Stimulated activated CD8-positive, alpha-beta memory T cell treated with anti-CD3 and anti-CD28 coated beads, Interleukin-7, amount 100 ng/mL, for 4 hours (primary cell): ENCODE data around the gene SUSD6.
A peak's percentile ranks its signal among the peaks of the same experiment; 100 is the strongest.
"Not testable (repeated sequence)": the region's sequence is repeated elsewhere in the genome, so short reads cannot be mapped to it uniquely, and the experiment has no call there.

ENCODE experiments used
- DNase-seq, 2 donors: peaks; one replicate each; pipeline ENCODE4 v3.0.0-alpha.2; 2020; ENCODE audit warnings: low read depth in 2 of 2

Gene SUSD6

GRCh38 chr14:69713209-69713781 lies 101.9 kb downstream of the SUSD6 start:
- DNase-seq, result no peak

GRCh38 chr14:69713993-69714679 lies 102.7 kb downstream of the SUSD6 start:
- no peak for DNase-seq

GRCh38 chr14:69715725-69716477 lies 104.5 kb downstream of the SUSD6 start:
- DNase-seq, result no peak

DNA sequence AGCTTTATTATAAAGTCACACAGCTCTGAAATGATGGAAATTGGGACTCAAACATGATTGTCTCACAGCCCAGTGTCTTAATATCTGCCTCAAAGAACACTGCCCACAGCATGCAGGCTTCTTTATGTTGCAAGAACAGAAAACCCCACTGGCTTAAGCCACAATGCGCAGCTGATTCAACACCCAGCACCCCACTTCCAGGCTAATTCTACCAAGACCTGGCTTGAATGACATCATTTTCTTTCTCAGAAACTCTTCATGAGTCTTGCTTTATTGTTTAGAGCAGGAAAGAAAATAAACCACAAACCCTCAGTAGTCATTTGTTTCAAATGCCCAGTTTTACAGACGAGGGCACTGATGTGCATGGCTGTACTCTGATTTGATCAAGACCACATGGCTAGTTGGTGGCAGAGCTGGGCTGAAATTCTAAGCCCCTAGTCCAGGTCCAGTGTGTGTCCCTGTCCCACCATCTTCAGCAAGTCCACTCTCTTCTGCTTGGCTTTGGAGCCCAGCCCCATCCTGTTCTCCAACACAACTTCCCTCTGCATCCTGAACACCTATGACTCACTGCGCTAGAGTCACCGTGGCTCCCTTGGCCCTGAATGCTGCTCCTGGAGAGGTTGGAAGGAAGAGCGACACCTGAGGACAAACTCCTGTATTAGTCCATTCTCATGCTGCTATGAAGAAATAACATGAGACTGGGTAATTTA lies 105.2 kb downstream of the SUSD6 start:
- DNase-seq, result peak; percentile 40 to 46

- not testable (repeated sequence) for DNase-seq
Observed at GRCh38 chr14:69718614-69719013, 107.2 kb downstream of the SUSD6 start.

GRCh38 chr14:69719501-69719951 lies 108.1 kb downstream of the SUSD6 start:
- DNase-seq, result no peak

DNA sequence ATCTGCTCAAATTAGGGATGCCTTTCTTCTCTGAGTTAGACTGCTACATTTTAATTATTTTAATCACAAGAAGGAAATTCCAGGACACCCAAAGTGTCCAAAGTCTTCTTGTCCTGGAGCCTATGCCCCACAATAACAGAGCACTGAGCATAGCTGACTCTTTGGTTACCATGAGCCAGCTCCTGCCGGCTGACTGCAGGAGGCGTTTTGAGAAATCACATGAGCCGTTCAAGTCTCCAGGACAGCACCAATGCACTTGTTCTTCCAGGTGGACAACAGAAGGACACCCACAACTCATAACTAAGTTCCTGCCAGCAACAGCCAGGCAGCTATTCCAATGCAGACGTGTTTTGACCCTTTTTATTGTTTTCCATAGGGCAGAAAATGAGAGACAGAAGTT lies 109.5 kb downstream of the SUSD6 start:
- DNase-seq, result no peak

GRCh38 chr14:69726761-69727511 lies 115.5 kb downstream of the SUSD6 start:
- peak; percentile 61 to 73 for DNase-seq

DNA sequence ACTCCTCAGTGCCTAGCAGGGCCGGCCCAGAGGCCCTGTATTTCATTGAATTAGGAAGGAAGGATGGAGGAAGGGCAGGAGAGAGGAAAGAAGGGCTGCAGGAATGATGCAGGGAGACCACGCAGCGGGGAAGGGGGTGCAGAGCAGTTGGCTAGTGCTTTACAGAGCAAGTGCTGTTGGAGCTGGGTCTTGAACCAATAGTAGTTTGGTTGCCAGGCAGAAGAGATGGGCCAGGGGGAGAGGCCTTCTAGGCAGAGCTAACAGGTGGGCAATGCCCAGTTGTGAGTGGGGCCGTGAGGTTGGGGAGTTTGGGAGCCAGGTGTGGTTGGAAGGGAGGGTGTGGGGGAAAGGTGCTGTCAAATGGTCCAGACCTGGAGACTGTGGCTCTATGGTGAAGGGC lies 116.5 kb downstream of the SUSD6 start:
- no peak for DNase-seq

- DNase-seq, result not testable (repeated sequence)
Observed at GRCh38 chr14:69731919-69732598, 120.7 kb downstream of the SUSD6 start.

- DNase-seq, result not testable (repeated sequence)
Observed at GRCh38 chr14:69736405-69736804, 125.0 kb downstream of the SUSD6 start.

- DNase-seq, result no peak
Observed at GRCh38 chr14:69741055-69741454, 129.7 kb downstream of the SUSD6 start.

GRCh38 chr14:69749956-69750355 lies 138.6 kb downstream of the SUSD6 start:
- DNase-seq, result no peak

DNA sequence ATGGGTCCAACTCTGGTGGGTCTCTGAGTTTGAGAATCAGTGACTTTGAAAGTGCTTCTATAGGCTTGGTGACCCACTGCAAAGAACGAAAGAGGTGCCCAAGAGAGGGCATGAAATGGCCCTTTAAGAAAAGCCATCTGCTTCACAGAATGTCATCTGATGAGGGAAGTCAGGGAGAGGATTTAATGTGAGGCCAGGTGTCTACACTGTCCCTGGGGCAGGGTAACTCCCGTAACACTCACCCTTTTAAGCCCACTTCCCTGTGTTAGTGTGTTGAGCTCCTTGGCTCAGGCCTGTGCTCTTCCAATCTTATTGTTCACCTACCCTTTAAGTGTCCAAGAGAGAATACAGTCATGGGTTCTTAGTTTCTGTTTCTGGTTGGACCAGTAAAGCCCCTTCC lies 139.1 kb downstream of the SUSD6 start:
- DNase-seq, result no peak

- no peak for DNase-seq
Observed at GRCh38 chr14:69752773-69753172, 141.4 kb downstream of the SUSD6 start.

DNA sequence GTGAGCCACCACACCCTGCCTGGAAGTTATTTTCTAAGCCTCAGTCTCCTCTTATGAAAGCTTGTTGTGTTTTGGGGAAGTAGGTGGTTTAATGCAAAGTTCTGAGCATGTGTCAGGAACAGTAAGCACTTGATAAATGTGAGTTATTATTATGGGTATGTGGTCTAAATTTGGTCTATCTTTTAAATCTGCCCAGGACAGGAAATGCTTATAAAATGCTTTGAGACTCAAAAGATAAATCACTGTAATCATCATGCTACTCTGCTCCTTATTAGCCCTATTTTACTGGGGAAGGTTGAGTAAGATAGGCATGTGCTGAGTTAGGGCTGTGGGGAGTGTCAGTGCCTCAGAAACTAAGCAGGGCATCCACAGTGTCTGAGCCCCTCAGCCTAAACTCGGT lies 142.5 kb downstream of the SUSD6 start:
- no peak for DNase-seq

DNA sequence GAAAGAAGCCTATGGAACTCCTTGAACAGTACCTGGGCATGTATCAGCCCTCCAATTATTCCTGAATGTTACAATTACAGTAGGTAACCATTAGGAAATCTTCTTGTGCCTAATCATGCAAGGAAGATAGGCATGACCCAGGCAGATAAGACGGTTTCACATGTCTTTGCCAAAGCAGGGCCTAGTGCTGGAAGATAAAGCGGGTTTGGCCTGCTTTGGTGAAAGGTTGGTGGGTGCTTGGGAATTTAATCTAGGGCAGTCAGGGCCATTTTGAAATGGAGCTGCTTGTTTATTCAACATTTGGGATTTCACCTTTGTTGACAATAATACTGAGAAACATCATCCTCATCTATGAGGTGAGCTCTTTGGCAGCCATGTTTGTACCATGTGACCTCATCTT lies 143.1 kb downstream of the SUSD6 start:
- no peak for DNase-seq

DNA sequence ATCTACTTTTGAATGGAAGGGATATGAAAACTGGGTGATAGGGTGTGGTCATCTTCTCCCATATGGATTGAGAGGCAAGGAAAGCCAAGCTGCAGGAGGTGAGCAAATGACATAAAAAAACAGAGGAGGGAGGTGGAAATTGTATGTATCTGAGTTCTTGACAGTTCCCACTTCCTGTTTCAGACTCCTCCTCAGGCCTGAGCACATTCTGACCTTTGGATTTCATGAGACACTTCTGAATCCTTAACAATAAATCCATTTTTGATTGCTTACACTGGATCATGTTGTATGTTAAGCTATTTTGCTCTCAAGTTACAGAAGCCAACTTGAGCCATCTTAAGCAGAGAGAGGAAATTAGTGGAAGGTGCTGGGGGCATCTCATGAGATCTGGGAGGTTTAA lies 143.9 kb downstream of the SUSD6 start:
- no peak for DNase-seq

GRCh38 chr14:69755784-69756183 lies 144.4 kb downstream of the SUSD6 start:
- DNase-seq, result no peak

- DNase-seq, result no peak
Observed at GRCh38 chr14:69756298-69756697, 144.9 kb downstream of the SUSD6 start.

DNA sequence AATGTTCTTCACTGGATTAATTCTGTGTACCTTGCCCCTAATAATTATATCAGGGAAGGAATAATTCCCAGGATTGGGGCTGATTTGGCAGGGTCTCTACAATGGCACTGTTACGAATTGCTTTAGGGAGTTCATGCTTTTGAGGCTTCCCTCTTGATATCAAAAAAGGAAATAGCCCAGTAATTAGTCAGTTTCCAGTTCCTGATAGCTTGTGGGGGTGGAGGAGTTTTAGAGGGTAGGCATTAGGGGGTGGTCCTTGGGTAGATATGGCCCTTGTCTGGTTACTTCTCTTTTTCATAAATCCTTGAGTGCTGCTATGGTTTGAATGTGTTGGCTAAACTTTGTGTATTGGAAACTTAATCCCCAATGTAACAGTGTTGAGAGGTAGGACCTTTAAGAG lies 149.4 kb downstream of the SUSD6 start:
- DNase-seq, result no peak
